ENCODE results near the gene KRT86. TPM values are rescaled to one million over a fixed set of nuclear protein-coding genes. Genes with fewer than 3 reads are reported as not detected.
A peak's percentile ranks its signal among the peaks of the same experiment; 100 is the strongest.

The KRT86 gene
- total RNA-seq, 2 experiments from 2014 or later, result not detected

DNA sequence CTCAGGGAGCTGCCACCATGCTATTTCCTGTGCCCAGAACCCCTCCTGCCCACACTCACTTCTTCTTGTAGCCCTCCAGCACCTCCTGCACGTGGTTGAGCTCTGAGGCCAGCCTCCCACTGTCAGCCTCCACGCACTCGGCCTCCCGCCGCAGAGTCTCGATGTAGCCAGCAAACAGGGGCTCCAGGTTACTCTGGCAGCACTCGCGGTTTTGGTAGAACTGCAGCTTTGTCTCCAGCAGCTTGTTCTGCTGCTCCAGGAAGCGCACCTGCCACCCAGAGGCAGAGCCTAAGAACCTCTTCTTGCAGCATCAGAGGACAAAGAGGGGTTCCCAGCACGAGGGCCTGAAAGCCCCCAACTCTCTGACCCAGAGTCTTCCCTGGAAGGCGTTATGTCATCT lies 44.7 kb downstream of the KRT86 start:
- Histone ChIP-seq H3K9me3 (ENCODE audit: control insufficient read depth in 1 of 2, insufficient read depth in 1 of 2, low read length in 2 of 2) (no peaks in the 10 kb centered on the region), H3K27me3 (ENCODE audit: control insufficient read depth in 1 of 2, insufficient read depth in 2 of 2, low read length in 2 of 2) (peaks cover 5 to 14% of the 10 kb centered on the region in 2 experiments), H3K4me3 (ENCODE audit: low read length) (no peak overlapping the region), H3K36me3 (ENCODE audit: insufficient read depth, low read length) (no peaks in the 10 kb centered on the region), H3K27ac (ENCODE audit: low read depth in 1 of 2, low read length in 2 of 2) (no peak overlapping the region), H3K4me1 (ENCODE audit: insufficient read depth, low read length) (peaks cover 2% of the 10 kb centered on the region)
- H3K9me3 Mint-ChIP-seq, result no peaks in the 10 kb centered on the region
- TF ChIP-seq CTCF (IDR thresholded peaks at IDR 0.05), result no peak
- peaks cover 55% of the 10 kb centered on the region for H3K27me3 Mint-ChIP-seq
- peak in 2 of 14 experiments; percentile 5 to 32 for DNase-seq
- H3K4me1 Mint-ChIP-seq (ENCODE audit: low read depth), result no peaks in the 10 kb centered on the region
- ATAC-seq (ENCODE audit: poor library complexity), result no peak
- intact Hi-C loops (cut with DNase I, micrococcal nuclease), result no loop called here
- H3K36me3 Mint-ChIP-seq (ENCODE audit: low read depth), result no peaks in the 10 kb centered on the region
- no peak overlapping the region for H3K4me3 Mint-ChIP-seq
- H3K27ac Mint-ChIP-seq, result no peak overlapping the region
- ChIA-PET POLR2A (no interaction called here), CTCF (interaction anchor here (1.6 kb wide), 1 partner anchor 9 kb away, joined by 6 read pairs; no protein-coding TSS in a partner anchor)

- no peak within 1 kb of the TSS for H3K27ac ChIP-seq (ENCODE audit: low read depth in 1 of 2, low read length in 2 of 2)
- H3K4me1 ChIP-seq (ENCODE audit: insufficient read depth, low read length), result peaks cover 2% of the 10 kb centered on the region
- Mint-ChIP-seq H3K4me1 (ENCODE audit: low read depth) (no peaks in the 10 kb centered on the region), H3K4me3 (no peak within 1 kb of the TSS), H3K9me3 (no peaks in the 10 kb centered on the region), H3K27me3 (peaks cover 57% of the 10 kb centered on the region), H3K36me3 (ENCODE audit: low read depth) (no peaks in the 10 kb centered on the region), H3K27ac (no peak within 1 kb of the TSS)
- DNase-seq, result no peak
- CTCF ChIA-PET, result no interaction called here
- H3K27me3 ChIP-seq (ENCODE audit: control insufficient read depth in 1 of 2, insufficient read depth in 2 of 2, low read length in 2 of 2), result peaks cover 5 to 12% of the 10 kb centered on the region in 2 experiments
- no peak for ATAC-seq (ENCODE audit: poor library complexity)
- no peaks in the 10 kb centered on the region for H3K9me3 ChIP-seq (ENCODE audit: control insufficient read depth in 1 of 2, insufficient read depth in 1 of 2, low read length in 2 of 2)
- no peaks in the 10 kb centered on the region for H3K36me3 ChIP-seq (ENCODE audit: insufficient read depth, low read length)
- H3K4me3 ChIP-seq (ENCODE audit: low read length), result no peak within 1 kb of the TSS
- POLR2A ChIA-PET, result no interaction called here
- intact Hi-C loops (cut with DNase I, micrococcal nuclease), result no loop called here
- no peak for TF ChIP-seq CTCF (IDR thresholded peaks at IDR 0.05)
Observed at GRCh38 chr12:52320784-52321400, 46.4 kb downstream of the KRT86 start, which contains the start of gene KRT83. TSS of gene KRT83 (minus strand) at chr12:52321398. CDS start at chr12:52321335, 63 bp downstream.

DNA sequence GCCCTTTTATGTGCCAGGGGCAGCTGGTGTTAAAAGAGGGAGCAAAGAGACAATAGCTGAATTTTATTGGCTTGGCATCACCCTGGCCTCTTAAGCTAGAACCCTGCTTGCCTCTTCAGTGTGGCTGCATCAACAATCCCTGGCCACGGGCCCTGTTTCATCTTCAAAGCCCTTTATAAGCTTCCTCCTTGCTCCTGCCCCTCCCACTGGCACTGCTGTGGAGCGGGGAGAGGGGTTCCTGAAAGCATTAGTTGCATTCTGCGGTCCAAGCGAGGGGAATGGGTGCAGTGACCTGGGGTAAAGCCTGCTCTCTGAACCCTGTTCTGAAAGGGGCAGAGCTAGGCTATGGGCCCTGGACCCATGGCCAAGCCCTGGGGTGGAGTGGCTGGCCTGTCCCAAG lies 47.0 kb downstream of the KRT86 start:
- Histone ChIP-seq H3K36me3 (ENCODE audit: insufficient read depth, low read length) (no peaks in the 10 kb centered on the region), H3K27me3 (ENCODE audit: control insufficient read depth in 1 of 2, insufficient read depth in 2 of 2, low read length in 2 of 2) (peaks cover 5 to 12% of the 10 kb centered on the region in 2 experiments), H3K27ac (ENCODE audit: low read depth in 1 of 2, low read length in 2 of 2) (no peak overlapping the region), H3K9me3 (ENCODE audit: control insufficient read depth in 1 of 2, insufficient read depth in 1 of 2, low read length in 2 of 2) (no peaks in the 10 kb centered on the region), H3K4me1 (ENCODE audit: insufficient read depth, low read length) (peaks cover 2% of the 10 kb centered on the region), H3K4me3 (ENCODE audit: low read length) (no peak overlapping the region)
- intact Hi-C loops (cut with DNase I, micrococcal nuclease), result no loop called here
- H3K27ac Mint-ChIP-seq, result no peak overlapping the region
- DNase-seq, result no peak
- no peaks in the 10 kb centered on the region for H3K9me3 Mint-ChIP-seq
- ChIA-PET CTCF (no interaction called here), POLR2A (no interaction called here)
- H3K27me3 Mint-ChIP-seq, result peaks cover 57% of the 10 kb centered on the region
- ATAC-seq (ENCODE audit: poor library complexity), result no peak
- TF ChIP-seq CTCF (IDR thresholded peaks at IDR 0.05), result no peak
- no peaks in the 10 kb centered on the region for H3K36me3 Mint-ChIP-seq (ENCODE audit: low read depth)
- no peak overlapping the region for H3K4me3 Mint-ChIP-seq
- no peaks in the 10 kb centered on the region for H3K4me1 Mint-ChIP-seq (ENCODE audit: low read depth)
